Urinary bladder (tissue), 4 donors: ENCODE data around the gene PPM1J. TPM values are rescaled to one million over a fixed set of nuclear protein-coding genes. Genes with fewer than 3 reads are reported as not detected.

ENCODE experiments used
- DNase-seq: peaks from one replicate; pipeline ENCODE4 v3.0.0-alpha.2; 2015; ENCODE audit errors: extremely low spot score
- H3K27ac ChIP-seq: one replicate; pipeline ENCODE4 v1.5.1; 2013; ENCODE audit warnings: low read depth, mild to moderate bottlenecking, moderate library complexity
- H3K36me3 ChIP-seq: one replicate; pipeline ENCODE4 v1.6.1; 2013; ENCODE audit warnings: mild to moderate bottlenecking, moderate library complexity; ENCODE audit not compliant: insufficient read depth
- H3K4me1 ChIP-seq: one replicate; pipeline ENCODE4 v1.6.1; 2013; ENCODE audit warnings: mild to moderate bottlenecking, moderate library complexity; ENCODE audit not compliant: insufficient read depth
- H3K4me3 ChIP-seq: one replicate; pipeline ENCODE4 v1.5.1; 2013; ENCODE audit warnings: low read depth, low read length
- WGBS: extraction: QIAGEN DNeasy Blood & Tissue Kit; methylation state at CpG from one replicate; pipeline ENCODE4 v1.1.7; 2013; 5-methylcytosine and 5-hydroxymethylcytosine counted together
- polyA plus RNA-seq: library from polyadenylated mRNA; stranded (reverse); fragments of 200-250 nt; gene quantifications from one replicate; pipeline ENCODE4 v1.2.3, GENCODE V29; 2013
- total RNA-seq: library from RNA; depleted of rRNA; stranded (reverse); fragments of >200 nt; gene quantifications from one replicate; pipeline ENCODE4 v1.2.3, GENCODE V29; 2014
- donor health status: healthy with polysubstance abuse.
- donor health status: healthy.

The PPM1J gene
- total and polyA plus RNA-seq, 2 donors: 0.37 to 1.5 TPM

- peaks cover 1% of the 10 kb centered on the region for H3K4me1 ChIP-seq
- H3K36me3 ChIP-seq: no peaks in the 10 kb centered on the region
- 1% methylated on average over 13 of the region's 13 CpGs for WGBS
- peak overlapping the region; percentile 14 for H3K4me3 ChIP-seq
- DNase-seq: peak; percentile 93
- H3K27ac ChIP-seq: peak overlapping the region; percentile 77
Measured at GRCh38 chr1:112704934-112705627, 10.1 kb downstream of the PPM1J start.

- WGBS: 35% methylated on average over 7 of the region's 7 CpGs
- H3K4me1 ChIP-seq: peaks cover 1% of the 10 kb centered on the region
- DNase-seq: no peak
- H3K4me3 ChIP-seq: peak overlapping the region; percentile 14
- no peaks in the 10 kb centered on the region for H3K36me3 ChIP-seq
- H3K27ac ChIP-seq: peak overlapping the region; percentile 77
Measured at GRCh38 chr1:112704391-112704933, 10.7 kb downstream of the PPM1J start.

- H3K27ac ChIP-seq: no peak overlapping the region
- 71% methylated on average over 8 of the region's 8 CpGs for WGBS
- H3K36me3 ChIP-seq: no peaks in the 10 kb centered on the region
- no peak for DNase-seq
- no peak overlapping the region for H3K4me3 ChIP-seq
- H3K4me1 ChIP-seq: peaks cover 1% of the 10 kb centered on the region
Measured at GRCh38 chr1:112703706-112704105, 11.4 kb downstream of the PPM1J start.

- H3K27ac ChIP-seq: no peak overlapping the region
- H3K4me1 ChIP-seq: peaks cover 1% of the 10 kb centered on the region
- no peak for DNase-seq
- WGBS: 72% methylated on average over 12 of the region's 12 CpGs
- H3K36me3 ChIP-seq: no peaks in the 10 kb centered on the region
- H3K4me3 ChIP-seq: no peak overlapping the region
Measured at GRCh38 chr1:112702420-112703261, 12.5 kb downstream of the PPM1J start.

- Histone ChIP-seq H3K36me3 (no peaks in the 10 kb centered on the region), H3K4me3 (no peak overlapping the region), H3K4me1 (peaks cover 1% of the 10 kb centered on the region), H3K27ac (no peak overlapping the region)
- WGBS: 67% methylated on average over 3 of the region's 3 CpGs
- DNase-seq: no peak
Measured at GRCh38 chr1:112702067-112702395, 13.1 kb downstream of the PPM1J start.

GRCh38 chr1:112701227-112702066, 13.7 kb downstream of the PPM1J start:
- DNase-seq: no peak
- no peaks in the 10 kb centered on the region for H3K36me3 ChIP-seq
- H3K4me3 ChIP-seq: no peak overlapping the region

GRCh38 chr1:112700290-112701226, 14.6 kb downstream of the PPM1J start:
- 20% methylated on average over 7 of the region's 7 CpGs for WGBS
- DNase-seq: peak; percentile 91
- H3K4me1 ChIP-seq: peaks cover 1% of the 10 kb centered on the region
- no peaks in the 10 kb centered on the region for H3K36me3 ChIP-seq
- H3K27ac ChIP-seq: peak overlapping the region; percentile 93
- H3K4me3 ChIP-seq: no peak overlapping the region

More at GRCh38 chr1:112701227-112702066, 13.7 kb downstream of the PPM1J start:
- Histone ChIP-seq H3K27ac (peak overlapping the region; percentile 93), H3K4me1 (peaks cover 1% of the 10 kb centered on the region)
- WGBS: 75% methylated on average over 17 of the region's 17 CpGs

GRCh38 chr1:112699425-112700144, 15.5 kb downstream of the PPM1J start:
- Histone ChIP-seq H3K27ac (peak overlapping the region; percentile 40), H3K4me3 (no peak overlapping the region), H3K36me3 (peaks cover 4% of the 10 kb centered on the region), H3K4me1 (peaks cover 1% of the 10 kb centered on the region)
- DNase-seq: no peak
- 73% methylated on average over 13 of the region's 13 CpGs for WGBS

GRCh38 chr1:112698366-112699310, 16.5 kb downstream of the PPM1J start:
- Histone ChIP-seq H3K4me3 (no peak overlapping the region), H3K4me1 (peaks cover 1% of the 10 kb centered on the region), H3K36me3 (peaks cover 4% of the 10 kb centered on the region), H3K27ac (peak overlapping the region; percentile 28)
- 70% methylated on average over 17 of the region's 17 CpGs for WGBS
- no peak for DNase-seq

- H3K4me3 ChIP-seq: no peak overlapping the region
- no peak overlapping the region for H3K27ac ChIP-seq
- DNase-seq: no peak
- H3K36me3 ChIP-seq: peaks cover 4% of the 10 kb centered on the region
- peaks cover 1% of the 10 kb centered on the region for H3K4me1 ChIP-seq
- WGBS: 93% methylated on average over 9 of the region's 9 CpGs
Measured at GRCh38 chr1:112697781-112698201, 17.3 kb downstream of the PPM1J start.

- Histone ChIP-seq H3K4me3 (no peak overlapping the region), H3K27ac (no peak overlapping the region), H3K36me3 (peaks cover 4% of the 10 kb centered on the region), H3K4me1 (peaks cover 1% of the 10 kb centered on the region)
- WGBS: 90% methylated on average over 7 of the region's 7 CpGs
- DNase-seq: no peak
Measured at GRCh38 chr1:112696578-112697314, 18.4 kb downstream of the PPM1J start.
